DMS153 treated with DMSO at 0.1 percent for 48 hours (cell line): ENCODE measurements around the gene SRPK3.
A peak's percentile ranks its signal among the peaks of the same experiment; 100 is the strongest.

Source experiments
- DNase-seq: peaks from one replicate; lab custom pipeline; 2025; ENCODE audit not compliant: unreplicated experiment; lab: John Stamatoyannopoulos, UW

SRPK3 gene

DNA sequence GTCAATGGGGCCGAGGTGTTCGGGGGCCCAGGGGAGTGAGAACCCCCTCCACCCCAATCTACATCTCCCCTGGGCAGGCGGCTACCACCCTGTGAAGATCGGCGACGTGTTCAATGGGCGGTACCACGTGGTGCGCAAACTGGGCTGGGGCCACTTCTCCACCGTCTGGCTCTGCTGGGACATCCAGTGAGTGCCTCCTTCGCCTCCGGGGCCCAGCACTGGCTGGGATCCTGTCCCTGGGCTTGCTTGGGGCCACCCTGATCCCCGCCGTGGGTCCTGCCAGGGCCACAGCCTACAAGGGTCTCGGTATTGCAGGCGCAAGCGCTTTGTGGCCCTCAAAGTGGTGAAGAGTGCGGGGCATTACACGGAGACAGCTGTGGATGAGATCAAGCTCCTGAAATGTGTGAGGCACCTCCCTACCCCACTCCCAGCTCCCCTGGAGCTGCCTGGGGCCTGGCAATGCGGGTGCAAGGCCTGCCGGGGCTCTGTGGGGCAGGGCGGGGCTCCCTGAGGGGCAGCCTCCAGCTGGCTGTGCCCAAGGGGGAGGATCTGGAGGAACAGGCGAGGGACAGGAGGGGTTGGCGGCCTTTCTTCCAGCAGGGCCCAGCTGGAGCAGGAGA lies 697 bp downstream of the SRPK3 start:
- peak; percentile 19 for DNase-seq

DNA sequence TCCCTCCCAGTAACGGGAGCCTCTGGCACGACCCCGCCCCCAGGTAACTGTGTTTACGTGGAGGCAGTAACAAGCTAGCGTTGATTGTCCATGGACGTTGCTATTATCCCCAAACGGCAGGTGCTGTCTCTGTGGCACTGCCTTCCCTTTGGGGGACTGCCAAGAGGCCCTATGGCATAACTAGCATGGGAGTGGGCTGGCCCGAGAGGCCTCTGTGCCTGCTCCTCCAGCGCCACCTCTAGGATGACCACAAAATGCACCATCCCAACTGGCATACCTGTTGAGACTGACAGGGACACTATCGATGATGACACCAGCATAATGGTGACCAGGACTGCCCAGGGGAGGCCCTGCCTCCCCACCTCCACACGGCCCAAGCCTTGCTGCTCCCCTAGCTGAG lies 1.5 kb downstream of the SRPK3 start:
- peak; percentile 87 for DNase-seq

DNA sequence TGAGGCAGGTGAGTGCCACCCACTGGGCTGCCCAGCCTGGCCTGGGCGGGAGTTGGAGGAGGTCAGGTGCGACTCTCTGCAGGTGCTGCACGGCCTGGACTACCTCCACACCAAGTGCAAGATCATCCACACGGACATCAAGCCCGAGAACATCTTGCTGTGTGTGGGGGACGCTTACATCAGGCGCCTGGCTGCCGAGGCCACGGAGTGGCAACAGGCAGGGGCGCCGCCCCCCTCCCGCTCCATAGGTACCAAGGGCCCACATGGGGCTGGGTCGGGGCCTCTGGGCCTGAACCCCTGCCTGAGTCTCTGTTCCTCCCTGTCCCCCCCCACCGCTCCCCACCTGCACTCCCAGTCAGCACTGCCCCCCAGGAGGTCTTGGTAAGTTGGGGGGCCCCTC lies 2.0 kb downstream of the SRPK3 start:
- no peak for DNase-seq

DNA sequence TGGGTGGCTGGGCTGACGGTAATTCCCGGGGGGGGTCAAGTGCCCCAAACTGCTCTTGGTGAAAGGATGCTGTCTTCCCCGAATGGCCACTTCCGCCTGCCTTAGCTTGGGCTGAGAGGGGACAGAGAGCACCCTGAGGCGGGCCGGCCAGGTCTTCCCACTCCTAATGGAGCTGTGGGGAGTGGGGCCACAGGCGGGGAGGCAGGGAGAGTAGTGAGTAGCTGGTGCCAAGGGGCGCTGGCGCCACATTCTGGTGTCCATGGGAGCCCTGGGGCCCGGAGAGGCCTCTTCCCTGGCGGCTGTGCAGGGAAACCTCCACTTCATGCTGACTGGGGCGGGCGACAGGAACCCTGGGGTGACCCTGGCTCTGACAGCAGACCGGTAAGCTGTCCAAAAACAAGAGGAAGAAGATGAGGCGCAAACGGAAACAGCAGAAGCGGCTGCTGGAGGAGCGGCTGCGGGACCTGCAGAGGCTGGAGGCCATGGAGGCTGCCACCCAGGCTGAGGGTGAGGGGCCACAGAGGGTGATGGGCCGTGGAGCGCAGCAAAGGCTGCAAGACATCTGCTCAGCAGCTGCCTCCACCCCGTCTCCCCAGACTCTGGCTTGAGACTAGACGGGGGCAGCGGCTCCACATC lies 2.7 kb downstream of the SRPK3 start:
- DNase-seq: no peak

DNA sequence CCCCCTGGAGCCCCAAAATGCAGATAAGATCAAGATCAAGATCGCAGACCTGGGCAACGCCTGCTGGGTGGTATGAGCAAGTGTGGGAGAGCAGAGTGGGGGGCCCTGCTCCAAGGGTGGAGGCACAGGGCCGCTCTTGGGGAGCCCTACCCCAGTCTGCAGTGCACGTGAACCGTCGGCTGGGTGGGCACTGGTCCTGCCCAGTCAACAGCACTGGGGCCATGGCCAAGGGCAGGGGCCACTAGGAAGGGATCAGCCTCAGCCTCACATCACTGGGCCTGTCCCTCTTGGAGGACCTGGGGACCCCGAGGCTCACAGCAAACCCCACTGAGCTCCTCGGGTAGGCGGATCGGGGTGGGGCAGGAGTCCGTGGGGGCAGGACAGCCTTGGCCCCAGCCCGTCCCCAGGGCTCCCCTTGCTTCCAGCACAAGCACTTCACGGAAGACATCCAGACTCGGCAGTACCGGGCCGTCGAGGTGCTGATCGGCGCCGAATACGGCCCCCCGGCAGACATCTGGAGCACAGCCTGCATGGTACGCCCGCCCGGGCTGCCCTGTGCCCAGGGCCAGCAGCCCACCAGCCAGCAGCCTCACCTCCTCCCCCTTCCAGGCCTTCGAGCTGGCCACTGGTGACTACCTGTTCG lies 3.6 kb downstream of the SRPK3 start:
- no peak for DNase-seq

DNA sequence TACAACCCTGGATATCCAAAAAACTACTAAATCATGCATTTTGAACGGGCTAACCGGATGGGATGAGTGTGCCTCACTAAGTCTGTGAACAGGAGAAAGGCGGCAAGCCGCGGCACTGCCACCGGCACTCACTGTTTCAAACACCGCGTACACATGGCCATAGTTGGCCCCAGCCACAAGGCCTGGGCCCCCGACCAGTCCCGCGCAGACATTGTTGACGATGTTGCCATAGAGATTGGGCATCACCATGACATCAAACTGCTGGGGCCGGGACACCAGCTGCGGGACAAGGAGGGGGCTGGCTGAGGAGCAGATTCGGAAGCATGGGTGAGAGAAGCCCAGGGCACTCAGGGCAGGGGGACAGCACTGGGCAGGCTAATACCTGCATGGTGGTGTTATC lies 5.8 kb downstream of the SRPK3 start:
- no peak for DNase-seq

DNA sequence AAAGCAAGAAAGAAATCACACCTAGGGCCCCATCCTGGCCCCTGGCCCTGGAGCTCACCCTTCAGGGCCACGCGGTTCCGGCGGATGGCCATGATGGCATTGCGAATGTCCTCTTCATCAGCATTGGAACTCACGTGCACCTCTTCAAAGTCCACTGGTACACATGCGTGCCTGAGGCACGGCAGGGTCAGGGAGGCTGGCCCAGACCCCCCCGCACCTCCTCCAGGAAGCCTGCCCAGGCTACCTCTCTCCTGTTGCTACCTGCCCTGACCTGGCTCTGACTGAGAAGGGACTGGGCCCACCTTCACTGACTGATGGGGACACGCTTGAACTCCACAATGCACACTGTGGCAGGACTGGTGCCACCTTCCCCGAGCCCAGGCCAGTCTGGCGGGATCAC lies 8.8 kb downstream of the SRPK3 start:
- DNase-seq: no peak

DNA sequence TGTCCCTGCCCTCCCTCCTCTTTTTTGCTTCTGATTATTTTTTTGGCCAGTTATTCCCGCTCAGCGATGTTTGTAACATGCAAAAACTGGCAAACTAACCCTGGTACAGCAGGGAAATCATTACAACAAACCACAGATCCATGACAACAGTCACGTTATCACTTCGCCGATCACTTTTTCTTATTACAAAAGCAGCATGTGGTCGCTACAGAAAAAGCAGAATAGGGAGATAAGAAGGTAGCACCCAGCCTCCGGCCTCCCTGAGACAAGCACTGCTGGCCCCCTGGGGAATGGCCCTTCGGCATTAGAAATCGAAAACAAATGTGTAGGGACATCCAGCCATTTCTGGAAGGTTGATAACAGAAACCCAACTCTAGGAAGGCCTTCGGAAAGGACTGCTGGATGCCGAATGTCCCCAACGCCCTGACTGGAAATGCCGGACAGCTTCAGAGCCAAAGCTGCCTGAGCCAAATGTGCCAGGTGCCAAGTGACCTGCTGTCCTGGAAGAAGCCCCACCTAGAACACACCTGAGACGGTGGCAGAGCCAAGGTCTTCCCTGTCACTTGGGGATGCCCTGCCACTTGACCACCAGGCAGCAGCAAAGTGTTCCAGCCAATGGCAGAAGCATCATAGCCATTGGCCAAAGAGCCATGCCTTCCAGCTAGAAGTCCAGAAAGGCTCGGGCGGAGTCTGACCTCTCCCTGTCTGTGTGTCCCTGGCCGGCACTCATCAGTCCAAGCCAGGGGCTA lies 10.4 kb downstream of the SRPK3 start:
- DNase-seq: no peak

DNA sequence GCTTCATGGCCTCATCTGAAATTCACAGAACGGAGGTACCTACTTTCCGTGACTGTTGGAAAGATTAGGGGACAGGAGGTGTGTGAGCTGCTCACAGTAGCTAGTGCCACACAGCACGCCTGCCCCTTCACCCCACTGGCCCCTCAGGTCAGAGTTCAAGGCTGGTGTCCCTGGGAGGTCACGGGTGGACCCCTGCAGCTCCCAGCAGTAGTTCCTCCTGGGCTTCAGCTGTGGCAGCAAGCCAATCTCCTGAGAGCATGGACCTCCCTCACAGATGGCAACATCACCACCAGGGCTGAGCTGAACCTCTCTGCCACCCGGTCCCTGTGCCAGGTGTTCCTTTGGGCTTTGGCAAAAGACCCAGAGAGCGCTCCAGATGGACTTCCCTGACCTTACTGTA lies 11.5 kb downstream of the SRPK3 start:
- DNase-seq: no peak

DNA sequence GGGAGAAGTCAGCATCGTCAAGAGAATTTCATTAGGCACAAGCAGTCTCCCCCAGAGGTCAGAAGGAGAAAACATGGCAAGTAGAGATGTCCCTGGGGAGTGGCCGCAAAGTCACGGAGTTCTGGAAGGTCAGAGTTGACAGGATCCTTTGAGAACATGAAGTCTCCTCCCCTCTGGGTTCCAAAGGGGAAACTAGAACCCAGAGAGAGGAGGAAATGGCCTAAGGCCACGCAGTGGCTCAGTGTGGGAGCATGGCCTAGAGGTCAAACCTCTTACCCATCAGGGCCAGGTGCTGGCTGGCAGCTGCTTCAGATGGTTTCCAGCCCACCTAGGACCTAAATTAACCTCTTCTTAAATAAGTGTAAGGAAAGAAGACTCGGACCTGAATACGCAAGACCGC lies 12.4 kb downstream of the SRPK3 start:
- no peak for DNase-seq

DNA sequence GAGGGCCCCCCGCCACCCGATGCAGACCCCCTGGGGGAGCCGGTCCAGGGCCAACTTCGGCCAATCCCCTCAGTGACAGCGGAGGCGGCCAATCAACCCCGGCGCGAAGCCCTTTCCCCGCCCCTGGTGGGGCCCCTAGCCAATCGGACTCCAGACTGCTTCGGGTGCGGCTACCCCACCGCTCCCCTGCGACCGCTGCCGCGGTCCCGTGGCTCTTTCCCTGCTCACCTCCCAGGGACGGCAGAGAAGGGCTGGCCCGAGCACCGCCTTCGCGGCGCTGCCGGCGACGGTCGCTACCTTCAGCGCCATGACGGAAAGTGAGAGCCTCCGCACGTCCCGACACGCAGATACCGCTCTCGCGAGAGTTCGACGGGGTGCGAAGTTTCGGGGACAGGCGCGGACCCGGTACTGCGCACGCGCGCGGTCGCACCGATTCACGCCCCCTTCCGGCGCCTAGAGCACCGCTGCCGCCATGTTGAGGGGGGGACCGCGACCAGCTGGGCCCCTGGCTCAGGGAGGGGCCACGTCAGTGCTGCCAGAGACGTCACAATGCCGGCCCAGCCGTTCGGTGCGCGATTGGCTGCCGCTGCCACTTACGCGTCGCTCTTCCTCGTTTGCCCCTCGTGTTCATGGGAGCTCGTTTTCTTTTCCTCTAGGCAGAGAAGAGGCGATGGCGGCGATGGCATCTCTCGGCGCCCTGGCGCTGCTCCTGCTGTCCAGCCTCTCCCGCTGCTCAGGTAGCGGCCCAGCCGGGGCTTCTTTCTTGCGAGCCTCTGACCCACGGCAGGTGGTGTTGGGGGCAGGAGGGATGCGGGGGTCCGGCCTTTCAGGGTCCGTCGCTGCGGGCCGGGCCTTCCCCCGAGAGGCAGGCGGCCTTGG lies 13.4 kb downstream of the SRPK3 start, which contains the start of the genes IDH3G and SSR4:
IDH3G (minus strand) TSS at position 358 of the 879 bp plus-strand sequence; CDS start at position 309, 49 bp downstream.
SSR4 (plus strand) TSS at position 651 of the 879 bp plus-strand sequence; CDS start at position 671, 20 bp downstream.
- DNase-seq: peak; percentile 97

DNA sequence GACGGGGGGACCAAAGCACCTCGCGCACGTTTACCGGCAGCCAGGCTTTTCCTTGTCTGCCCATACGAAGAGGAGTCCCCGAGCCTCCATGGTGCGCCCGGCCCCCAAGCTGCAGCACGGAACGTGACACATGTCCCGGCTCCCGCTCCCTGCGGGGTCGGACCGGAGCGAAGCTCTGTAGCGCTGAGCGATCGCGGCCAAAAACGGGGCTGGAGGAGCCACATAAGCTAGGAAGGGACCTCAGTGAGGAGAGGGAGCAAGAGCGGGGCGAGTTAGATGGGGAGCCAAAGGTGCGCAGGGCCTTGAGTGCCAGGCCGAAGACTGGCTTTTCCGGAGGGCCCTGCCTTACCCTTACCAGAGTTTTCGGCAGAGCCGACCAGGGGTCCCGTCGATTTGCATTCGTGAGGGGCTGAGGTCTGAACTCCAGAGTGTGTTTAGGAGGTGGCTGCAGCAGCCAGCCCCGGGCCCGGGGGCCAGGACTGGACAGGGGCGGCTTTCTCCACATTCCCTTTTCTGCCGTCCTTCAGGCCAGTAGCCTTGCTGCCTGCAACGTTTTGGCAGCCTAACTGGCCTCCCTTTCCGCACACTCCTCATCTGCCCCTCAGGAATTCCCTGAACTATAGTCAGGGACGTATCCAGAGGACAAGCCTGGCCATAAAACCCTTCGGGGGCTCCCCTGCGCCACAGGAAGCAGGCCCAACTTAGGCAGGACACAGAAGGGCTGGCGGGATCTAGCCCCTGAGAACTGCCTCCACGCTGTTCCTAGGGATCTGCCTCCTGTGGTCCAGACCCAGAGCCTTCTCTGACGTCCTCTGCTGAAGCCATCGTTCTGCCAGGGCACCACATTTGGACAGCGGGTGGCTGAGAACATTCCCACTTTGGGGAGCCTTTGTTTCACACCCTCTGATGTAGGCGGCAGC lies 14.3 kb downstream of the SRPK3 start:
- no peak for DNase-seq

DNA sequence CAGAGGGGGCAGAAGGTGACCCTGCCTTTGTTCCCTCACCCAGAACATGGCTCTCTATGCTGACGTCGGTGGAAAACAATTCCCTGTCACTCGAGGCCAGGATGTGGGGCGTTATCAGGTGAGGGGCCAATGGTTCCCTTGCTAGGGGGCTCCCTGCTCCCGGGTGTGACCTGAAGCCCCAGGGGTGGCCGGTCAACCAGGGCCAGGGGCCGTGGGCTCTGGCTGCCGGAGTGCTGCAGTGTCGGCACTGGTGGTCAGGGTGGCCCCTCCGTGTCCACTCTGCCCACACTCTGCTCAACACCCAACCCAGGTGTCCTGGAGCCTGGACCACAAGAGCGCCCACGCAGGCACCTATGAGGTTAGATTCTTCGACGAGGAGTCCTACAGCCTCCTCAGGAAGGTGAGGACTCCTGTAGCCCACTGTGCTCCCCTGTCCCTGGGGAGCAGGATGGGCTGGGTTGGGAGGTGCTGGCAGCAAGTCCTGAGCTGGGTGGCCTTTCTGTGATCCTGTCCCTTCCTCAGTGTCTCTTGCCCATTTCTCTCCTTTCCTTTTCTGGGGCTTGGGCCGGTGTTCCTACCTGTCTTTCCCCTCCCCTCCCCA lies 16.7 kb downstream of the SRPK3 start:
- DNase-seq: no peak

DNA sequence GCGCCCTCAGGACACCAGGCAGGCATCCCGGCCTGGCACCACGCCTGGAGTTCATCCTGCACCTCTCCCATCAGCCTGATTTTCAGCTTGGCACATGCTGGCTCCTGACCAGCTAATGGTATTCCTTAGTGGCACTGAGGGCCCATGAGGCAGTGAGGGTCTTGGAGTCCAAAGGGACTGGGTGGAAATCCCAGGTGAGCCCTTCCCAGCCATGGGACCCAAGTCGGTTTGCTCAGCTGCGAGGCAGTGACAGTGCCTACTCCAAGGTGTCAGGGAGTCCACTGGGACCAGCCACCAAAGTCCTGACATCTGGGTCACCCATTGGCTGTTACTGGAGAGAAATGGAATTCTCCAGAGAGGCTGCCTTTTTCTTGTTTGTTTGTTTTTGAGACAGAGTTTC lies 18.5 kb downstream of the SRPK3 start:
- DNase-seq: no peak

DNA sequence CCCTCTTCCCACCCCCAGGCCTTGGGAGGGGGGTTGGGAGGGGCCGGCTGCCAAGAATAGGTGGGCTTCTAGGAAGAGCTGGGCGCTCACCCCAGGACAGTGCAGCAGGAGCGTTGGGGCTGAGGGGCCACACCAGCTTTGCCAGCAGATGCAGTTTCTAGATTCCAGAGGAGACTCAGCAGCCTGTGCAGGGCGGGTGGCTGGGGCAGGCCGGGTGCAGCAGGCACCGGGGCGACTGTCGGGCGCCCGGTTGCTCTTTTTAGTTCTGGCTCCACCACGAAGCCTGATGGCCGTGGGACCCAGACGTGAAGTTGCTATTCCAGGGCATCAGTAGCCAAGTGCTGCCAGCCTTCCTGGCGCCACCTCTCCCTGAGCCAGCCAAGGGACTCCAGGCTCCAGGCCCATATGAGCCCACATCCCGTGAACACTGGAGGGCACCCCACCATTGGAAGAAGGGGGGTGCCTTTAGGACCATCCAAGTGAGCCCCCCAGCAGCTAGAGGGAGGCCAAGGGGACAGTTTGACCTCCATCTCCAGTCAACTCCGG lies 19.4 kb downstream of the SRPK3 start:
- no peak for DNase-seq

DNA sequence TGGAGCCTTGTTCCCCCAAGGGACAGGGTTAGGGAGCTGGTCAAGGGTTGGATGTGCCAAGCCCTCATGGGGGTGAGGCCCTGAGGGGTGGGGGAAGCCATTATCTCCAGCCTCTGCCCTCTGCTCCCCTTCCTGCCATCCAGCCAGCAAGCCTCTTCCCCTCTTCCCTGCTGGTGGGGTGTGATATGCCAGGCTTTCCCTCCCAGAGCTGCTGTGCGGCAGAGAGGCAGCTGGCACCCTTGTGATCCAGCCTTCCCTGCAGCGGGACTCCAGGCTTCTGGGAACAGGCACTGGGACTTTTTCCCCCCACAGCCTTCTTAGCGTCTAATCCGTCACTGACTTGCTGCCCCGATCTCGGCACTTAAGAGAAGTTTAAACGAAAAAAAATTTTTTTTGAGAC lies 19.9 kb downstream of the SRPK3 start:
- no peak for DNase-seq

DNA sequence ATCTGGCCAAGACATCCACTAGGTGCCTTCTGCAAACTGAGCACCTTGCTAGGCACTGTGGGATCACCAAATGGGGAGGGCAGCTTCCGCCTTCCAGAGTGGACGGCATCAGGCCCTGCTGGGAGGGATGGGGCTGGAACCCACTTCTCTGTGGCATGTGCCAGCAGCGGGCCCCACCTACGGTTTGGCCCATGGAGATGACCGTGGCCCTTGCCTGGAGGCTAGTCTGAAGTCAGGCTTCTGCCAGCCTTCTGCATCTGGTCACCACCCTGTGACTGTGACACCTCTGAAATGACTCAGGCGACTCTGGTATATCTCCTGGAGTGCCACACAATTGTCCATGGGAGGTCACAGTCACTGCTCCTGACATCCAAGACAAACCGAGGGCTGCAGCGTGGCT lies 20.8 kb downstream of the SRPK3 start:
- DNase-seq: no peak

DNA sequence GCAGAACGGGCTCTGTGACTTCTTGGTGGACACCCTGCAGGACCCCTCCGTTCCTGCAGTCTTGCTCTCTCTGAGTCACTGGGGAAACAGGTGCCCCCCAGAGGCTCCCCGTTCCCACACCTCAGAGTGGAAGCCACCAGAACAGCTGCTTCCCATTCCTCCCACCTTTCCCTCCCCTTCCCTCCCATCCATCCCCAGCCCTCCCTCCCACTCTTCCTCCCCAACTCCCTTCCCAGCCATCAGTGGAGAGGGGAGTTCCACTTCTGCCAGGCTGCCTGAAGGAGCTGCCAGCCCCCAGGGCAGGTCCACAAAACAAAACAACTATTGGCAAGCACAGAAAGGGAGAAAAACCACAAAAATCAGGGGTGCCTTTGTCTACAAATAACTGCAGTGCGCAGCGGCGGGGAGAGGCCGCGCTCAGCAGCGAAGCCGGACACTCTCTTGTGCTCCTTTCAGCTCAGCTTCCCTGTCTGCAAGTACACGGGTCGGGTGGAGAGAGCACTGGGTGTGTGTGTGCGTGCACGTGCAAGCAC lies 21.7 kb downstream of the SRPK3 start:
- no peak for DNase-seq
